ENCODE results near the gene BMPR1A. TPM values are rescaled to one million over a fixed set of nuclear protein-coding genes. Genes with fewer than 3 reads are reported as not detected.
A peak's percentile ranks its signal among the peaks of the same experiment; 100 is the strongest.

BMPR1A gene
- total RNA-seq, 1 donor from 2014 or later: 74.2 TPM

GRCh38 chr10:86968271-86968993 is 212.0 kb downstream of the BMPR1A start, which contains the start of gene ADIRF:
ADIRF (plus strand) TSS chr10:86968482; CDS start chr10:86968545, 63 bp downstream.
- H3K4me3 Mint-ChIP-seq (ENCODE audit: unreplicated experiment): no peak within 1 kb of the TSS
- no peak within 1 kb of the TSS for H3K27ac Mint-ChIP-seq (ENCODE audit: unreplicated experiment)
- H3K27me3 Mint-ChIP-seq (ENCODE audit: low read depth): no peaks in the 10 kb centered on the region
- TF ChIP-seq, protein P1, sequence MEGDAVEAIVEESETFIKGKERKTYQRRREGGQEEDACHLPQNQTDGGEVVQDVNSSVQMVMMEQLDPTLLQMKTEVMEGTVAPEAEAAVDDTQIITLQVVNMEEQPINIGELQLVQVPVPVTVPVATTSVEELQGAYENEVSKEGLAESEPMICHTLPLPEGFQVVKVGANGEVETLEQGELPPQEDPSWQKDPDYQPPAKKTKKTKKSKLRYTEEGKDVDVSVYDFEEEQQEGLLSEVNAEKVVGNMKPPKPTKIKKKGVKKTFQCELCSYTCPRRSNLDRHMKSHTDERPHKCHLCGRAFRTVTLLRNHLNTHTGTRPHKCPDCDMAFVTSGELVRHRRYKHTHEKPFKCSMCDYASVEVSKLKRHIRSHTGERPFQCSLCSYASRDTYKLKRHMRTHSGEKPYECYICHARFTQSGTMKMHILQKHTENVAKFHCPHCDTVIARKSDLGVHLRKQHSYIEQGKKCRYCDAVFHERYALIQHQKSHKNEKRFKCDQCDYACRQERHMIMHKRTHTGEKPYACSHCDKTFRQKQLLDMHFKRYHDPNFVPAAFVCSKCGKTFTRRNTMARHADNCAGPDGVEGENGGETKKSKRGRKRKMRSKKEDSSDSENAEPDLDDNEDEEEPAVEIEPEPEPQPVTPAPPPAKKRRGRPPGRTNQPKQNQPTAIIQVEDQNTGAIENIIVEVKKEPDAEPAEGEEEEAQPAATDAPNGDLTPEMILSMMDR (IDR thresholded peaks at IDR 0.05): no peak
- no peaks in the 10 kb centered on the region for H3K36me3 Mint-ChIP-seq (ENCODE audit: low read depth)
- peaks cover 41% of the 10 kb centered on the region for H3K4me1 Mint-ChIP-seq (ENCODE audit: low read depth)
- peak; percentile 93 for DNase-seq (ENCODE audit: low spot score)
- no peaks in the 10 kb centered on the region for H3K9me3 Mint-ChIP-seq (ENCODE audit: low read depth)

DNA sequence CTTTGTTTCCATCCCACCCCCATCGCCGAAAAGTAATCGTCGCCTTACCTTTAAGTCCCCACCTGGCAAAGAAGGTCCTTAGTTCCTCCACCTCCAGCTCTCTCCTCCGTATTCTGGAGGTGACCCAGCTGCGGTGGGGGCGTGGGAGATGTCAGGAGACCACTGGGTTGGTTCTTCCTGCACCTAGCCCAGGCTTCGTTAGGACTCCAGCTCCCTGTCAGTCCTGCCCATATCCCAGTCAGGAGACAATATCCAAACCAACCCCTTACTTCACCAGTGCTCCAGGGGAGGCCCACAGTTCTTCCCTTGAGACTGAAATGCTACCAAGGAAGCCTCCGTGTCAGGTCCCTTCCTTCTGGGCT is 212.6 kb downstream of the BMPR1A start:
- DNase-seq (ENCODE audit: low spot score): no peak
- peaks cover 41% of the 10 kb centered on the region for H3K4me1 Mint-ChIP-seq (ENCODE audit: low read depth)
- H3K4me3 Mint-ChIP-seq (ENCODE audit: unreplicated experiment): no peak overlapping the region
- TF ChIP-seq, protein P1 (IDR thresholded peaks at IDR 0.05): no peak
- no peaks in the 10 kb centered on the region for H3K9me3 Mint-ChIP-seq (ENCODE audit: low read depth)
- no peaks in the 10 kb centered on the region for H3K36me3 Mint-ChIP-seq (ENCODE audit: low read depth)
- H3K27ac Mint-ChIP-seq (ENCODE audit: unreplicated experiment): no peak overlapping the region
- no peaks in the 10 kb centered on the region for H3K27me3 Mint-ChIP-seq (ENCODE audit: low read depth)

DNA sequence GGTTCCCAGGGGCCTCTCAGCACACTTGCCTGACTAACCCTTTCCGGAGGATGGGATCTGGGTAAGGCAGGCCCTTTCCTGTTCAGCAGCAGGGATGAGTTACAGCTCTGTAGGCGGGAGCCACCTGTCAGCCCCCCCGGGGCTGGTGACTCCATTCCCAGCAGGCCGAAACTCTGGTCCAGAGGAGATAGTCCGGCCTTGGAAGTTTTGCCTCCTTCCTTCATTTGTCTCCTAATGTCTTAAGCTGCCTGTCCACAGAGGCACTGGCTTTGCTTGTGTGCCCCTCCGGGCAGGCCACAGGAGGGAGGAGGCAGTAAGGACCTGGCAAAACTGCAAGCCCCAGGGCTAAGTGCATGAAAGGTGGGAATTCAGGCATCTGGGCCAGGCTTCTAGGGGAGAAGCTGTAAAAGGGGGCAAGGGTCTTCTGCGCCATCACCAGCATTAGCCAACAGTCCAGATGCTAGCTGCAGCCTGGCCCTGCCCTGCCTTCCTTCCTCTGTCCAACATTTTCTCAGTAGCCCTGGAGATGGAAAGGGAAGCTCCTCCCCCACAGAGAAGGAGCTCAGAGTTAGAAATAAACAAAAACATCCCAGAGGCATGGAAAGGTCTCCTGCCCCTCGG is 213.1 kb downstream of the BMPR1A start:
- peak; percentile 59 for DNase-seq (ENCODE audit: low spot score)
- H3K4me1 Mint-ChIP-seq (ENCODE audit: low read depth): peaks cover 46% of the 10 kb centered on the region
- H3K4me3 Mint-ChIP-seq (ENCODE audit: unreplicated experiment): peak overlapping the region; percentile 89
- H3K9me3 Mint-ChIP-seq (ENCODE audit: low read depth): no peaks in the 10 kb centered on the region
- TF ChIP-seq, protein P1 (IDR thresholded peaks at IDR 0.05): no peak
- no peaks in the 10 kb centered on the region for H3K36me3 Mint-ChIP-seq (ENCODE audit: low read depth)
- peak overlapping the region; percentile 96 for H3K27ac Mint-ChIP-seq (ENCODE audit: unreplicated experiment)
- H3K27me3 Mint-ChIP-seq (ENCODE audit: low read depth): no peaks in the 10 kb centered on the region

DNA sequence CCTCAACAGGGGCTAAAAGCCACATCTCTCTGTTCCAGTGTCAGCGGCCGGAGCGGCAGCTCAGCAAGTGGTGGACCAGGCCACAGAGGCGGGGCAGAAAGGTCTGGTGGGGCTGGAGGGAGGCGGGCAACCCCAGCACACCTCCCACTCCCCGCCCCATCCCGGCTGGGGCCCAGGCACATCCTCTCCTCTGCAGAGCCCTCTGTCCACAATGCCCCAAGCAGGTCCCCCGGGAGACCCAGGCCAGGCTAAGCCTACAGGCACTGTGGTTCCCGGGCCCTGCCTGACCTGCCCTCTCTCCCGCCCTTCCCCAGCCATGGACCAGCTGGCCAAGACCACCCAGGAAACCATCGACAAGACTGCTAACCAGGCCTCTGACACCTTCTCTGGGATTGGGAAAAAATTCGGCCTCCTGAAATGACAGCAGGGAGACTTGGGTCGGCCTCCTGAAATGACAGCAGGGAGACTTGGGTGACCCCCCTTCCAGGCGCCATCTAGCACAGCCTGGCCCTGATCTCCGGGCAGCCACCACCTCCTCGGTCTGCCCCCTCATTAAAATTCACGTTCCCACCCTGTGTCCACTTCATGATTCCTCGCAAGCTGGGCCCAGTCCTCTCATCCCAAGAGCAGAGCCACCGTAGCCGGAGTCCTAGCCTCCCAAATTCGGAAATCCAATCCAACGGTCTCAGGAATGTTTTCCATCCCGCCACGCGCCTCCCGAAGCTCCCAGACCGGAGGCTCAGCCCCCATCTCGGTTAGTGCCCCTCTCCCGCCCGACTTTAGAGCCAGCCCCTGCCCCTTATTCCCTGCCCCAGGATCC is 214.0 kb downstream of the BMPR1A start:
- TF ChIP-seq, protein P1 (IDR thresholded peaks at IDR 0.05): no peak
- Mint-ChIP-seq H3K27ac (ENCODE audit: unreplicated experiment) (peak overlapping the region; percentile 96), H3K9me3 (ENCODE audit: low read depth) (no peaks in the 10 kb centered on the region), H3K4me1 (ENCODE audit: low read depth) (peaks cover 51% of the 10 kb centered on the region), H3K36me3 (ENCODE audit: low read depth) (no peaks in the 10 kb centered on the region), H3K4me3 (ENCODE audit: unreplicated experiment) (peak overlapping the region; percentile 89), H3K27me3 (ENCODE audit: low read depth) (no peaks in the 10 kb centered on the region)
- DNase-seq (ENCODE audit: low spot score): peak; percentile 89

GRCh38 chr10:86970982-86971231 is 214.5 kb downstream of the BMPR1A start:
- no peak for DNase-seq (ENCODE audit: low spot score)
- H3K27ac Mint-ChIP-seq (ENCODE audit: unreplicated experiment): peak overlapping the region; percentile 96
- H3K9me3 Mint-ChIP-seq (ENCODE audit: low read depth): no peaks in the 10 kb centered on the region
- H3K4me1 Mint-ChIP-seq (ENCODE audit: low read depth): peaks cover 51% of the 10 kb centered on the region
- no peaks in the 10 kb centered on the region for H3K27me3 Mint-ChIP-seq (ENCODE audit: low read depth)
- H3K4me3 Mint-ChIP-seq (ENCODE audit: unreplicated experiment): peak overlapping the region; percentile 89
- H3K36me3 Mint-ChIP-seq (ENCODE audit: low read depth): no peaks in the 10 kb centered on the region
- TF ChIP-seq, protein P1 (IDR thresholded peaks at IDR 0.05): no peak

Data from chondrocyte (in vitro differentiated cells).